Epidermal melanocyte (primary cell): Measurements from ENCODE around the gene OBP2B.
"Not testable (repeated sequence)": the region's sequence is repeated elsewhere in the genome, so short reads cannot be mapped to it uniquely, and the experiment has no call there.

Source experiments
- DNase-seq: peaks from one replicate; pipeline ENCODE4 v3.0.0; 2011; ENCODE audit warnings: low spot score; ENCODE audit not compliant: insufficient read length

The OBP2B gene

GRCh38 chr9:133223159-133223756 lies 14.2 kb upstream of the OBP2B start:
- not testable (repeated sequence) for DNase-seq

GRCh38 chr9:133221994-133222393 lies 12.9 kb upstream of the OBP2B start:
- DNase-seq = not testable (repeated sequence)

GRCh38 chr9:133221177-133221809 lies 12.2 kb upstream of the OBP2B start:
- no peak for DNase-seq

GRCh38 chr9:133218049-133218975 lies 9.3 kb upstream of the OBP2B start:
- DNase-seq = not testable (repeated sequence)

- not testable (repeated sequence) for DNase-seq
Observed at GRCh38 chr9:133217333-133217988, 8.4 kb upstream of the OBP2B start.

- DNase-seq = not testable (repeated sequence)
Observed at GRCh38 chr9:133214276-133214675, 5.2 kb upstream of the OBP2B start.

- DNase-seq = no peak
Observed at GRCh38 chr9:133210609-133211008, 1.6 kb upstream of the OBP2B start.

GRCh38 chr9:133210202-133210532 lies 1.1 kb upstream of the OBP2B start:
- no peak for DNase-seq

GRCh38 chr9:133209327-133210201 lies 514 bp upstream of the OBP2B start:
- not testable (repeated sequence) for DNase-seq

- DNase-seq = not testable (repeated sequence)
Observed at GRCh38 chr9:133208171-133208879, 725 bp downstream of the OBP2B start.

- no peak for DNase-seq
Observed at GRCh38 chr9:133207540-133208170, 1.4 kb downstream of the OBP2B start.

- no peak for DNase-seq
Observed at GRCh38 chr9:133207021-133207531, 2.0 kb downstream of the OBP2B start.

GRCh38 chr9:133205996-133206931 lies 2.8 kb downstream of the OBP2B start:
- DNase-seq = no peak

- not testable (repeated sequence) for DNase-seq
Observed at GRCh38 chr9:133205481-133205887, 3.6 kb downstream of the OBP2B start.

GRCh38 chr9:133204993-133205336 lies 4.1 kb downstream of the OBP2B start:
- no peak for DNase-seq

GRCh38 chr9:133204335-133204992 lies 4.6 kb downstream of the OBP2B start:
- DNase-seq = no peak

- no peak for DNase-seq
Observed at GRCh38 chr9:133203506-133204075, 5.5 kb downstream of the OBP2B start.
